HepG2 (cell line): Measurements from ENCODE around the gene WDR6. TPM values are rescaled to one million over a fixed set of nuclear protein-coding genes. Genes with fewer than 3 reads are reported as not detected.

Source experiments
- ATAC-seq: fragments of 200-7000 bp; cut with Tn5 transposase; 3 replicates; pipeline ENCODE4 v1.9.1; 2020; ENCODE audit warnings: mild to moderate bottlenecking, moderate library complexity
- BruUV-seq: library from RNA; stranded (reverse); fragments of 400-500 nt; replicated peaks from 2 replicates; lab custom pipeline; 2021; lab: Mats Ljungman, UMichigan
- CTCF ChIA-PET: fragments of 300-600 bp; formaldehyde crosslinking; extraction: SDS; loops from one replicate; lab custom pipeline; 2021; ENCODE audit warnings: low total read pairs, inconsistent platforms, low intra/inter-chr PET ratio; lab: Yijun Ruan, JAX
- POLR2A ChIA-PET: fragments of 350-600 bp; sonication (Branson Sonifier 250); formaldehyde crosslinking; loops from one replicate; lab custom pipeline; 2020; ENCODE audit warnings: antibody characterized with exemption, inconsistent platforms; lab: Yijun Ruan, JAX
- DNase-seq: peaks from one replicate; pipeline ENCODE4 v3.0.0-alpha.2; 2015; ENCODE audit warnings: low spot score
- FAIRE-seq: peaks from 3 replicates; lab custom pipeline; 2011; peaks lifted over from hg19 to GRCh38; lab: Jason Lieb, UNC
- H2AFZ ChIP-seq: one replicate; pipeline ENCODE4 v1.6.1; 2011; ENCODE audit warnings: low read length, inconsistent platforms
- H3K27ac ChIP-seq: fragments of 300-600 bp; 3 replicates; pipeline ENCODE4 v1.8.0; 2011; ENCODE audit warnings: mixed run types, mild to moderate bottlenecking, mixed read lengths, low read length, inconsistent platforms; ENCODE audit not compliant: insufficient read depth; ENCODE audit errors: extremely low read length
- H3K27me3 ChIP-seq, 2 experiments: fragments of 200-600 bp in 1 of 2; 2 replicates in 1 of 2; 3 replicates in 1 of 2; pipeline versions ENCODE4 v1.6.0 to v1.8.0; 2011; ENCODE audit warnings: low read length in 2 of 2, mild to moderate bottlenecking in 2 of 2, moderate library complexity in 2 of 2, inconsistent platforms in 1 of 2; ENCODE audit not compliant: insufficient read depth in 2 of 2, control insufficient read depth in 1 of 2
- H3K36me3 ChIP-seq, 2 experiments: fragments of 200-600 bp in 1 of 2; replicated peaks in 1 of 2; 2 replicates in 1 of 2; 3 replicates in 1 of 2; pipeline versions ENCODE4 v1.5.1 to v1.8.0; 2011; ENCODE audit warnings: low read length in 2 of 2, inconsistent platforms in 1 of 2; ENCODE audit not compliant: insufficient read depth in 2 of 2, control insufficient read depth in 1 of 2
- H3K4me1 ChIP-seq: 2 replicates; pipeline ENCODE4 v1.5.1; 2012; ENCODE audit warnings: low read length, inconsistent platforms; ENCODE audit not compliant: insufficient read depth
- H3K4me2 ChIP-seq: 2 replicates; pipeline ENCODE4 v1.6.0; 2011; ENCODE audit warnings: low read depth, low read length, inconsistent platforms
- H3K4me3 ChIP-seq, 3 experiments: fragments of 200-600 bp in 1 of 3; sonication (generic), shearing (Covaris generic) in 1 of 3; replicated peaks in 1 of 3; 2 replicates each; pipeline ENCODE4 v1.5.1; 2011 to 2016; ENCODE audit warnings: low read length in 3 of 3, inconsistent platforms in 2 of 3, low read depth in 2 of 3, mild to moderate bottlenecking in 2 of 3, control low read depth in 1 of 3, mixed read lengths in 1 of 3; ENCODE audit not compliant: insufficient read depth in 1 of 3
- H3K79me2 ChIP-seq: one replicate; pipeline ENCODE4 v1.6.1; 2011; ENCODE audit warnings: low read length, inconsistent platforms; ENCODE audit not compliant: insufficient read depth
- H3K9ac ChIP-seq: 2 replicates; pipeline ENCODE4 v1.6.0; 2011; ENCODE audit warnings: mild to moderate bottlenecking, low read depth, low read length, inconsistent platforms; ENCODE audit not compliant: insufficient read depth
- H3K9me3 ChIP-seq: 2 replicates; pipeline ENCODE4 v1.5.1; 2012; ENCODE audit warnings: mild to moderate bottlenecking, low read length
- H4K20me1 ChIP-seq: 2 replicates; pipeline ENCODE4 v1.6.0; 2011; ENCODE audit warnings: inconsistent platforms, mild to moderate bottlenecking, low read length, moderate library complexity; ENCODE audit not compliant: insufficient read depth
- ZNF883 ChIP-seq: sonication (generic); formaldehyde crosslinking; IDR thresholded peaks from 2 replicates; pipeline ENCODE4 v1.5.1; 2020; ENCODE audit warnings: mild to moderate bottlenecking, missing genetic modification reagents; ENCODE audit errors: not compliant biosample characterization
- WGBS: methylation state at CpG from one replicate; pipeline ENCODE4 v1.1.6; 2017; ENCODE audit warnings: low lambda C conversion rate; 5-methylcytosine and 5-hydroxymethylcytosine counted together
- in situ Hi-C: cut with HindIII; loops from 2 replicates; pipeline ENCODE4 v1.10.0; 2017; ENCODE audit warnings: low pct_unique_long_range_greater_than_20kb; ENCODE audit not compliant: extremely low pct_ligation_motif_present
- intact Hi-C: fragments of 100-400 bp; cut with micrococcal nuclease; formaldehyde crosslinking; loops from one replicate; pipeline ENCODE4 v1.10.0; 2022; ENCODE audit not compliant: unreplicated experiment
- polyA plus RNA-seq, 8 experiments: library from polyadenylated mRNA; depleted of rRNA in 3 of 8; stranded (reverse) in 7 of 8; unstranded in 1 of 8; fragments of >200 nt; fragmentation: Illumina TruSeq in 4 of 8; extraction: Trizol in 4 of 8; gene quantifications; 2 replicates each; pipeline versions ENCODE4 v1.2.1 to v1.2.3, GENCODE V29; 2011 to 2016; ENCODE audit warnings: low read depth in 4 of 8, missing spikeins in 1 of 8, mixed read lengths in 1 of 8; ENCODE audit not compliant: insufficient read depth in 1 of 8
- total RNA-seq, 5 experiments: library from RNA; depleted of rRNA; stranded (reverse); fragments of >200 nt; fragmentation: Illumina TruSeq; extraction: Trizol; gene quantifications; 2 replicates each; pipeline ENCODE4 v1.2.3, GENCODE V29; 2016; ENCODE audit warnings: low read depth in 1 of 5
- TF ChIP-seq, protein P1 (sequence below): sonication (generic); formaldehyde crosslinking; IDR thresholded peaks from 2 replicates; pipeline ENCODE4 v1.4.0; 2020; ENCODE audit warnings: mild to moderate bottlenecking, missing genetic modification reagents
- TF ChIP-seq, protein P2 (sequence below): sonication (generic); formaldehyde crosslinking; IDR thresholded peaks from 2 replicates; pipeline ENCODE4 v1.4.0; 2020; ENCODE audit warnings: missing genetic modification reagents

WDR6 gene
- total and polyA plus RNA-seq, 2 of the 13 experiments (the other 11 are each of a cell fraction or from before 2014, with no cell fraction given) = 73.4 to 139 TPM

DNA sequence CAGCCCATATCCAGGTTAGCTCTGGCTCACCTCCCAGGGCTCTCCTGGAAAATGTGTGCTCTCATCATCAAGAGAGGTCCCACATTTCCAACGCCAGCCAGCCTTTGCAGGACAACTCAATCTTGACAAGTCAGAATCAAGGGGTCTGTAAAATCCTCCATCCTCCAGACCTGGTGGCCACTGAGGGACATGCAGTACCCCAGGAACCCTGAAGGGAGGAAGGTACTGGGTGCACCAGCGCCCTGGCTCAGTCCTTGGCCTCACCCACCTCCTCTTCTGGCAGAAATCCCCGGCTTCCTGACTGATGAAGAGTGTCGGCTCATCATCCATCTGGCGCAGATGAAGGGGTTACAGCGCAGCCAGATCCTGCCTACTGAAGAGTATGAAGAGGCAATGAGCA is 6.0 kb upstream of the WDR6 start:
- Histone ChIP-seq H2AFZ (no peak overlapping the region), H3K79me2 (no peaks in the 10 kb centered on the region), H4K20me1 (no peaks in the 10 kb centered on the region), H3K9me3 (no peaks in the 10 kb centered on the region), H3K4me2 (no peak overlapping the region), H3K27me3 (no peaks in the 10 kb centered on the region), H3K27ac (no peak overlapping the region), H3K4me3 (no peak overlapping the region), H3K36me3 (no peaks in the 10 kb centered on the region), H3K9ac (no peak overlapping the region), H3K4me1 (peaks cover 92% of the 10 kb centered on the region)
- intact Hi-C loops (no loop called here), in situ Hi-C loops (no loop called here)
- WGBS = 89% methylated on average over 5 of the region's 6 CpGs
- ChIA-PET POLR2A (interaction anchor here (0.7 to 1.4 kb wide), 2 partner anchors 19 to 28 kb away, joined by 3 to 4 read pairs; partner anchors contain the start of gene IMPDH2), CTCF (no interaction called here)
- no TSS peak for BruUV-seq
- DNase-seq (no peak), FAIRE-seq (no peak), ATAC-seq (peak; percentile 19; the same call in 1 of the 3 replicates)
- TF ChIP-seq, protein P1, sequence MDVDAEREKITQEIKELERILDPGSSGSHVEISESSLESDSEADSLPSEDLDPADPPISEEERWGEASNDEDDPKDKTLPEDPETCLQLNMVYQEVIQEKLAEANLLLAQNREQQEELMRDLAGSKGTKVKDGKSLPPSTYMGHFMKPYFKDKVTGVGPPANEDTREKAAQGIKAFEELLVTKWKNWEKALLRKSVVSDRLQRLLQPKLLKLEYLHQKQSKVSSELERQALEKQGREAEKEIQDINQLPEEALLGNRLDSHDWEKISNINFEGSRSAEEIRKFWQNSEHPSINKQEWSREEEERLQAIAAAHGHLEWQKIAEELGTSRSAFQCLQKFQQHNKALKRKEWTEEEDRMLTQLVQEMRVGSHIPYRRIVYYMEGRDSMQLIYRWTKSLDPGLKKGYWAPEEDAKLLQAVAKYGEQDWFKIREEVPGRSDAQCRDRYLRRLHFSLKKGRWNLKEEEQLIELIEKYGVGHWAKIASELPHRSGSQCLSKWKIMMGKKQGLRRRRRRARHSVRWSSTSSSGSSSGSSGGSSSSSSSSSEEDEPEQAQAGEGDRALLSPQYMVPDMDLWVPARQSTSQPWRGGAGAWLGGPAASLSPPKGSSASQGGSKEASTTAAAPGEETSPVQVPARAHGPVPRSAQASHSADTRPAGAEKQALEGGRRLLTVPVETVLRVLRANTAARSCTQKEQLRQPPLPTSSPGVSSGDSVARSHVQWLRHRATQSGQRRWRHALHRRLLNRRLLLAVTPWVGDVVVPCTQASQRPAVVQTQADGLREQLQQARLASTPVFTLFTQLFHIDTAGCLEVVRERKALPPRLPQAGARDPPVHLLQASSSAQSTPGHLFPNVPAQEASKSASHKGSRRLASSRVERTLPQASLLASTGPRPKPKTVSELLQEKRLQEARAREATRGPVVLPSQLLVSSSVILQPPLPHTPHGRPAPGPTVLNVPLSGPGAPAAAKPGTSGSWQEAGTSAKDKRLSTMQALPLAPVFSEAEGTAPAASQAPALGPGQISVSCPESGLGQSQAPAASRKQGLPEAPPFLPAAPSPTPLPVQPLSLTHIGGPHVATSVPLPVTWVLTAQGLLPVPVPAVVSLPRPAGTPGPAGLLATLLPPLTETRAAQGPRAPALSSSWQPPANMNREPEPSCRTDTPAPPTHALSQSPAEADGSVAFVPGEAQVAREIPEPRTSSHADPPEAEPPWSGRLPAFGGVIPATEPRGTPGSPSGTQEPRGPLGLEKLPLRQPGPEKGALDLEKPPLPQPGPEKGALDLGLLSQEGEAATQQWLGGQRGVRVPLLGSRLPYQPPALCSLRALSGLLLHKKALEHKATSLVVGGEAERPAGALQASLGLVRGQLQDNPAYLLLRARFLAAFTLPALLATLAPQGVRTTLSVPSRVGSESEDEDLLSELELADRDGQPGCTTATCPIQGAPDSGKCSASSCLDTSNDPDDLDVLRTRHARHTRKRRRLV (CRISPR knock-in tag) = no peak
- no peak for TF ChIP-seq ZNF883 (CRISPR knock-in tag)
- TF ChIP-seq, protein P2, sequence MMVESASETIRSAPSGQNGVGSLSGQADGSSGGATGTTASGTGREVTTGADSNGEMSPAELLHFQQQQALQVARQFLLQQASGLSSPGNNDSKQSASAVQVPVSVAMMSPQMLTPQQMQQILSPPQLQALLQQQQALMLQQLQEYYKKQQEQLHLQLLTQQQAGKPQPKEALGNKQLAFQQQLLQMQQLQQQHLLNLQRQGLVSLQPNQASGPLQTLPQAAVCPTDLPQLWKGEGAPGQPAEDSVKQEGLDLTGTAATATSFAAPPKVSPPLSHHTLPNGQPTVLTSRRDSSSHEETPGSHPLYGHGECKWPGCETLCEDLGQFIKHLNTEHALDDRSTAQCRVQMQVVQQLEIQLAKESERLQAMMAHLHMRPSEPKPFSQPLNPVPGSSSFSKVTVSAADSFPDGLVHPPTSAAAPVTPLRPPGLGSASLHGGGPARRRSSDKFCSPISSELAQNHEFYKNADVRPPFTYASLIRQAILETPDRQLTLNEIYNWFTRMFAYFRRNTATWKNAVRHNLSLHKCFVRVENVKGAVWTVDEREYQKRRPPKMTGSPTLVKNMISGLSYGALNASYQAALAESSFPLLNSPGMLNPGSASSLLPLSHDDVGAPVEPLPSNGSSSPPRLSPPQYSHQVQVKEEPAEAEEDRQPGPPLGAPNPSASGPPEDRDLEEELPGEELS (CRISPR knock-in tag) = no peak
